Muscle of arm (tissue), 14 donors: ENCODE results near the gene OR10K1. TPM values are rescaled to one million over a fixed set of nuclear protein-coding genes. Genes with fewer than 3 reads are reported as not detected.
"Not testable (repeated sequence)": the region's sequence is repeated elsewhere in the genome, so short reads cannot be mapped to it uniquely, and the experiment has no call there.

Experiments
- DNase-seq: peaks from one replicate; pipeline ENCODE4 v3.0.0-alpha.2; 2013
- long read RNA-seq, 11 donors: transcript quantifications; one replicate each; lab custom pipeline, GENCODE V29; 2026
- polyA plus RNA-seq, 12 donors: library from polyadenylated mRNA; unstranded; fragments of 120-200 nt; gene quantifications; one replicate each; pipeline ENCODE4 v1.2.1, GENCODE V29; 2013; ENCODE audit not compliant: insufficient read length in 12 of 12

The OR10K1 gene
- under 1 TPM in 4 of 12 donors, not detected in 8; 0.03 to 0.07 (median 0.05) TPM for polyA plus RNA-seq
- long read RNA-seq, donor 1, result 0 reads
- long read RNA-seq, donor 2, result 0 reads
- long read RNA-seq, donor 3, result 0 reads
- long read RNA-seq, donor 4, result 0 reads
- long read RNA-seq, donor 5, result 0 reads
- long read RNA-seq, donor 6, result 0 reads
- long read RNA-seq, donor 7, result 0 reads
- long read RNA-seq, donor 8, result 0 reads
- long read RNA-seq, donor 9, result 0 reads
- long read RNA-seq, donor 10, result 0 reads
- long read RNA-seq, donor 11, result 0 reads

GRCh38 chr1:158461534-158461933, at the start of gene OR10K1:
Gene OR10K1, plus strand, starts transcription at chr1:158461834. Its CDS starts 3,728 bp downstream, at chr1:158465562.
- no peak for DNase-seq

GRCh38 chr1:158414651-158415345, 46.8 kb upstream of the OR10K1 start:
- no peak for DNase-seq

- no peak for DNase-seq
Observed at GRCh38 chr1:158417586-158417985, 44.0 kb upstream of the OR10K1 start.

GRCh38 chr1:158422212-158422611, 39.4 kb upstream of the OR10K1 start:
- no peak for DNase-seq

- no peak for DNase-seq
Observed at GRCh38 chr1:158425027-158425426, 36.6 kb upstream of the OR10K1 start.

GRCh38 chr1:158426137-158426536, 35.5 kb upstream of the OR10K1 start, which contains the start of gene OR10K2:
Gene OR10K2, minus strand, starts transcription at chr1:158426237. Its CDS starts 5,371 bp downstream, at chr1:158420866.
- no peak for DNase-seq

GRCh38 chr1:158430163-158430562, 31.5 kb upstream of the OR10K1 start:
- not testable (repeated sequence) for DNase-seq

GRCh38 chr1:158434741-158435140, 26.9 kb upstream of the OR10K1 start:
- DNase-seq, result no peak

- DNase-seq, result no peak
Observed at GRCh38 chr1:158445376-158445775, 16.3 kb upstream of the OR10K1 start.

- DNase-seq, result no peak
Observed at GRCh38 chr1:158454537-158454936, 7.1 kb upstream of the OR10K1 start.

- no peak for DNase-seq
Observed at GRCh38 chr1:158457246-158457645, 4.4 kb upstream of the OR10K1 start.

- DNase-seq, result no peak
Observed at GRCh38 chr1:158458263-158458662, 3.4 kb upstream of the OR10K1 start.

- DNase-seq, result no peak
Observed at GRCh38 chr1:158471920-158472319, 10.3 kb downstream of the OR10K1 start, which contains the start of gene OR10R2. Gene OR10R2, plus strand, starts transcription at chr1:158472220. Its CDS starts 106 bp downstream, at chr1:158472326.

GRCh38 chr1:158485455-158485854, 23.8 kb downstream of the OR10K1 start:
- no peak for DNase-seq

- no peak for DNase-seq
Observed at GRCh38 chr1:158491316-158491715, 29.7 kb downstream of the OR10K1 start.

- no peak for DNase-seq
Observed at GRCh38 chr1:158493054-158493453, 31.4 kb downstream of the OR10K1 start.

- DNase-seq, result no peak
Observed at GRCh38 chr1:158494796-158495195, 33.2 kb downstream of the OR10K1 start.

- no peak for DNase-seq
Observed at GRCh38 chr1:158496374-158496773, 34.7 kb downstream of the OR10K1 start.

GRCh38 chr1:158506369-158506987, 44.8 kb downstream of the OR10K1 start:
- no peak for DNase-seq

GRCh38 chr1:158507511-158507910, 45.9 kb downstream of the OR10K1 start:
- no peak for DNase-seq

- peak; percentile 39 for DNase-seq
Observed at GRCh38 chr1:158509471-158510156, 48.0 kb downstream of the OR10K1 start.

- DNase-seq, result no peak
Observed at GRCh38 chr1:158516966-158517365, 55.3 kb downstream of the OR10K1 start.
